Measurements from ENCODE around the gene TSEN54.
"Not testable (repeated sequence)": the region's sequence is repeated elsewhere in the genome, so short reads cannot be mapped to it uniquely, and the experiment has no call there.

Gene TSEN54

DNA sequence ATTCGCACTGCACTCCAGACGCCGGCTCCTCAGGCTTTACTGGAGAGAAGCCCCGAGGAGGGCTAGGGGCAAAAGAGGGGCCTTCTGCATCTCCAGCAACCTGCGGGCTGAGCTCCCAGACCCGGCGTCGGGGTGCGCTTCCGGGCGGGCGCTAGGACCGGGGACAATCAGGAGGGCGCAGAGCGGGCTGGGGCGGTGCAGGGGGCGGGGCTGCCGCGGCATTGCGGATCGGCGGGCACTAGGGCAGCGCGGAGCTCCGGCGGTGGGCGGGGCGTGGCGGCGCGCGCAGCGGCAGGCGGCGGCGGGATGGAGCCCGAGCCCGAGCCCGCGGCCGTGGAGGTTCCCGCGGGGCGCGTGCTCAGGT, at the start of gene TSEN54:
TSEN54 (plus strand) TSS at position 274 of the 364 bp plus-strand sequence; CDS start at position 307, 33 bp downstream.
- no peak for FAIRE-seq

GRCh38 chr17:75468291-75468754, 48.0 kb upstream of the TSEN54 start:
- FAIRE-seq = no peak

GRCh38 chr17:75468779-75469373, 47.5 kb upstream of the TSEN54 start:
- FAIRE-seq = no peak

GRCh38 chr17:75471207-75471606, 45.1 kb upstream of the TSEN54 start:
- no peak for FAIRE-seq

DNA sequence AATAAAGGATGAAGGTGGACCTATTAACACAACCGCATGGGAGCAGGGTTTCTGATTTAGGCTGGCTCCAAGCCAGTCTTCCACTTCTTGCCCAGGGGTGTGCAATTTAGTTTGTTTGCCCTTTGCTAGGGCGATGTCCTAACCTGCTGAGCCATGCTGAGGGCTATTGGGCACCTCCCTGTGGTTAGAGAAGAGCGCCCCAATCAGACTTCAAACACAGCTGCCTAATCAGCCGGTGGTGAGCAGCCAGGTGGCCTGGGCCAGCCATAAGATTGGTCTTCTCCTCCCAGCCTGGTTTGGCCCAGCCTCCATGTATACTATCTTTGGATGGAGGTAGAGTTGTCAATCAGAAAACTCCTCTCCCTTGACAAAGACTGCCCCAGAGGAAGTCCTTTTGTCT, 44.2 kb upstream of the TSEN54 start:
- no peak for FAIRE-seq

DNA sequence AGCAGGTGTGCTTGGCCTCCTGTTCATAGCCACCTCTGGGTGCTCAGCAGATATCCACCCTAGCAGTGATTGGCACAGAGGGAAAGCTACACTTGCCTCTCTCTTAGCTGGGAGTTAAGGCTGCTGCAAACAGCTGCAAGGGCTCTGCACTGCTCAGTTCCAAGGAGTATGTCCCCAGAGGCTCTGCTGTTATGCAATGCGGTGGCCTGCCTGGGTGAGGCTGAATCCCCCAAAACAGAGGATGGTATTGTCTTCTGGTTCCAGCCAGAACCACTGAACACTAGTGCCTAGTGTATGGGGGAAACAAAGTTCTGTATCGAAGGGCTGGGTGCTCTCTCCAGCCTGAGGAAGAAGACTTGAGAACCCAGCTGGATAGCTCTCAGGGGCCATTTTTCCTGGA, 43.1 kb upstream of the TSEN54 start:
- no peak for FAIRE-seq

DNA sequence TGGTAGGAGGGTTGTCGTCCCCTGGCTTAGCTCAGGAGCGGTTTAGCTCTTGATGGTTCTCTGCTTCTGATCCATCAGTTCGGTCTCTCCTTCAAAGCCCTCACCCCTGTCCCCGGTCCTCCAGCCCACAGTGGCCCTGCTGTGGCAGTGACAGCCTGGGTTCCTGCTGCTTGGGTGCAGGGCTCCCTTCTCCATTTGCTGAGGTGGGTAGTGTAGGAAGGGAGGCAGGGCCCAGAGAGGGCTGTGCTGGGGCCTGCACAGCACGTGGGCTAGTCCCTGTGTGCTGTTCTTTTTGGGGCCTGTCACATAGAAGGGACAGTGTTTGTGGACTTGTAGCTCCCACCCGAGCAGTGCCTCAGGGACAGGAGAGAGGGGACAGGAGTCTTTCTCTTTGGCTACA, 41.6 kb upstream of the TSEN54 start:
- FAIRE-seq = no peak

GRCh38 chr17:75475144-75475835, 41.0 kb upstream of the TSEN54 start:
- no peak for FAIRE-seq

DNA sequence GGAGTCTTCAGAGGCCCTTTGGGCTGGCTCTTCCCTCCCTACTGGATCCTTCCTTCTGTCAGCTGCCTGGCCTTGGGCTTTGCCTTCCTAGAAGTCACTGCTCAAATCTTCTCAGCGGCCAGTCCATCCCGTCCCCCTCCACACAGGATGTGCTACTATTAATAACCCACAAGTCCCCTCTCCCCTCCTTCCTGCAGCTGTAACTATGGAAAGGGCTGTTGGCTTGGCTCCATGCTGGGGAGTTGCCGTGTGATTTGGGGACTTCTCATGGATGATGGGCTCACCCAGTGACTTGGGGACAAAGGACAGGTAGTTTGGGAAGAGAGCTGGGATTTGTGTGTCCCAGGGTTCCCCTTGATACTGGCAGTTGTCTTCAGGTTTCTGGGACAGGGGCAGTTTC, 40.5 kb upstream of the TSEN54 start:
- no peak for FAIRE-seq

GRCh38 chr17:75476271-75476671, 40.1 kb upstream of the TSEN54 start:
- no peak for FAIRE-seq

GRCh38 chr17:75476752-75477489, 39.4 kb upstream of the TSEN54 start:
- no peak for FAIRE-seq

- not testable (repeated sequence) for FAIRE-seq
Measured at GRCh38 chr17:75477490-75477862, 38.9 kb upstream of the TSEN54 start.

- no peak for FAIRE-seq
Measured at GRCh38 chr17:75478508-75478907, 37.8 kb upstream of the TSEN54 start.

DNA sequence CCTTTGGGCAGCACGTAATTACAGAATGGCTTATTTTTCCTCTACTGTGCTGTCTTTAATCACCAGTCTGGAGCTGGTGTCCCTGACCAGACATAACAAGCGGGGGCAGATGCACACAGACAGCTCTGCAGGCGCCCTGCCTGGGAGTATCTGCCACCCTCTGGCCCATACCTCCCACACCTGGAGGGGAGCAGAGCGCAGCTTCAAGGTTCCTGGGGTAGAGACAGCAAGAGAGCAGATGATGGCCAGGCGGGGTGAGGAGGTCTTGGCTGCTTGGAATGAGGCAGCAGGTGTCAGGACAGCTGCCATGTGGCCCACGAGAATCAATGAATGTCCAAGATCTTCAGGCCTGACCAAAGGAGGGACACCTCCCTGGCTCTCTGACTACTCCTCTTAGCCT, 36.0 kb upstream of the TSEN54 start:
- no peak for FAIRE-seq

DNA sequence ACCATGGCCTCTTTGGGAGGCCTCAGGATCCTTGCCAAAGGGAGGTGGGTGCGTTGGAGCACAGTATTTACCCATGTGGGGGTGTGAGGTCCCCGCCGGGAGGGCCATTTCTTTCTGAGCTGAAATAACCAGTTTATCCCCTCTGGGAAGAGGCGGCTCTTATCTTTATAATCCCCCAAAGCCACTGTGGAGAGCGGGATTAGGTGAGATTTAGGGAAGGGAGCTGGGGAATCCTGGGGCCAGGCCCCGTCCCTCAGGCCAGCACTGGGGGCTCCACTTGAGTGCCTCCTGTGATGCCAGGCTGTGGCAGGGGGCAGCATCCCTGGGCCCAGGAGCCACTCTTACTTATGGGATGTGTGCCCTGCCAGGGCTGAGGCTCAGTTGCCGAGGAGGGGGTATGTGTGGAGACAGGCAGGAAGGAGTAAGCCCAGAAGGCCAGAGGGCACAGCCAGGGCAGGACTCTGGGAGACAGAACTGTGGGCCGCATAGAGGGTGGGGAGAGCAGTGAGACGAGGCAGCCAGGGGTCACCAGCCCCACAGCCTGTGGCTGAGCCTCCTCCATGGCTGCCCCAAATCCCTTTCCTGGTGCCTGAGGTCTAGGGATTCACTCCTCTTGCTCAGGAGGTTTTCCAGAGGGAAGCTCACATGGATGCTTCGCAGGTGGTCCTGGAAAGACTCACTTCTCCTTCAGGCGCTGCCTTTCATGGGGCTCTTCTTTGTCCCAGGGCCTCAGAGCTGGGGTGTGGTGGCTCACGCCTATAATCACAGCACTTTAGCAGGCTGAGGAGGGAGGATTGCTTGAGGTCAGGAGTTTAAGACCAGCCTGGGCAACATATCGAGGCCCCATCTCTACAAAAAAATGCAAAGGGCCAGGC, 34.9 kb upstream of the TSEN54 start:
- no peak for FAIRE-seq

GRCh38 chr17:75482098-75482942, 34.0 kb upstream of the TSEN54 start:
- FAIRE-seq = no peak

DNA sequence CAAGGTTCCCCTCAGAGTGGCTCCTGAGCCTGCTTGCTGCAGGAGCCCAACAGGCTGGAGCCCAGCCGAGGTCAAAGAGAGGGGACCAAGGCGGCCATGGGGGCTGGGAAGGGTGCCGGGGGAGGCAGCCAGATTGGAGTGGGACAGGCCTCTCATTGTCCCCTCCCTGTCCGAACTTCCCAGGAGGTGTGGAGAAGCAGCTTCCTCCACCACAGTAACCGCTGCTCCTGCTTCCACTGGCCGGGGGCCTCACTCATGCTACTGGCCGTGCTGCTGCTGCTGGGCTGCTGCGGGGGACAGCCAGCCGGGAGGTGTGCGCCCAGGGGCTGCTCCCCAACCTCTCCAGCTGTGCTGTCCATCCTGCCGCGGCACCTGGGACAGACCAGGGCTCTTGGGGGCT, 30.6 kb upstream of the TSEN54 start:
- no peak for FAIRE-seq

GRCh38 chr17:75486151-75486550, 30.2 kb upstream of the TSEN54 start:
- FAIRE-seq = no peak

DNA sequence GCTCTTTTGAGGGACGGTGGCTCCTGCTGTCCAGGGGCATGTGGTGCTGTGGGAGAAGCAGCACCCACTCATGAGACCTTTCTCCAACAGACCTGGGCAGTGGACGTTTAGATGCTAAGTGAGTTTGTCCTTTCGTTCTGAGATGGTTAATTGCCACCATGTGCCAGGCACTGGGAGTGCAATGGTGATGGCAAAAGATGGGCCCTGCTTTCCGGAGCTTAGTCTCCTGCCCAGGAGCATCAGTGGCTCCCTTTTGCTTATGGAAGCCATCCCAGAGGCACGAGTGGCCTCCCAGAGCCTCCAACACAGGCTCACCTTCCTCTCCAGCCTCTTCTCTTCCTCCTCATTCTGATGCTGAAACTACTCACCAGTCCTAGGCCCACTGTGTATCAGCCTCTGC, 29.4 kb upstream of the TSEN54 start:
- no peak for FAIRE-seq

DNA sequence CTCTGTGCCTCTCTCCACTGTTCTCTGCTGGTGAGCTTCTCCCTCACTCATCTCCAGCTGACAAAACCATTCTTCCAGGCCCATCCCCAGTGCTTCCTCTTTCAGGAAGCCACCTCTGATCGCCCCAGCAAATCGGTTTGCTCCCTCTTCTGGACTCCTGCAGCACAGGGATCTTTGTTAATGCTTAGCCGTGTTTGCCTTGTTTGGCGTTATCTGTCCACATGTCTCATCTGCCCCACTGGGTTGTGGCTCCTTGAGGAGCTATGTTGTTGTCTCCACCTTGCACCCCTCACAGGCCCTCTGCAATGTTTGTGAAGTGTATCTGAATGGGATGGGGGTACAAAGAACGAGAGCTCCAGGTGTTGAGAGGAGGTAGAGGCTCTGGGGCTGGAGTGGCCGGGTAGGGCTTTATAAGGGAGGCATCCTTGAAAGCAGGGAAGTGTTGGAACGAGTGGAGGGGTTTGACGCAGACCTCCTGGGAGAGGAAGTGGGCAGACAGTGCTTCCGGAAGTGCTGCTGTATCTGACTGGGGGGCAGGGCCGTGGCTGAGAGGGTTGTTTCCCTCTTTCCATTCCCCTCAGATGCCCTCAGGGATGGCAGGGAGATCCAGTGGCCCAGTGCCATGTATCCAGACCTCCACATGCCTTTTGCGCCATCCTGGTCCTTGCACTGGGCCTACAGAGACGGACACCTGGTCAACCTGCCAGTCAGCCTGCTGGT, 28.8 kb upstream of the TSEN54 start:
- FAIRE-seq = no peak

DNA sequence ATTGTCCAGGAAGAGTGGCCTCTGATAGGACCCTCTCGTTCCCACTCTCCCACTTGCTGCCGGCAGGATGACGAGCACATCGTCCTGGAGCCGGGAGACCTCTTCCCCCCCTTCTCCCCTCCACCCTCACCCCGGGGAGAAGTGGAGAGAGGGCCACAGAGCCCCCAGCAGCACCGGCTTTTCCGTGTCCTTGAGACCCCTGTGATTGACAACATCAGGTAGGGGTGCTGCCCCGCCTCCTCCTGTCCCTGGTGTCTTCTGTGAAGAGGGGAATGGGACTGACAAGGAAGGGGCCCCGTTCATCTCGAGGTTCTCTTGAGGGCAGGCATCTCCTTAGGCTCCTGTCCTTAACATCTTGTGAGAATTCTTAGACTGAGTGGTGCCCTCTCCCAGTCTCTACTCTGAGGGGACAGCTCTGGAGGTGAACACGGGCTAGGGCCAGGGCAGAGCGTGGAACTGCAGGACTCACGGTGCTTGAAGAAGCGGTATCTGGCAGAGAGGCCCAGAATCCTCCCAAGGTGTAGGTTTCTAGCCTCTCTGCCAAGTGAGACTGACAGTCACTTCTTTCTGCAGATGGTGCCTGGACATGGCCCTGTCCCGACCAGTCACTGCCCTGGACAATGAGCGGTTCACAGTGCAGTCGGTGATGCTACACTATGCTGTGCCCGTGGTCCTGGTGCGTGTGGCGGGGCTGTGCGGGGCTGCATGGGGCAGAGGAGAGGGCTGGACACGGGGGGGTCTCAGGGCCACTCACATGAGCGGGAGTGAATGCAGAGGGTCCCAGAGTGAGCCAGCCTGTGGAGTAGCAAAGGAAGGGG, 27.4 kb upstream of the TSEN54 start:
- no peak for FAIRE-seq

Measured in islet of Langerhans (tissue), 1 donor.